HepG2 (cell line): ENCODE measurements around the gene C5orf34. TPM values are rescaled to one million over a fixed set of nuclear protein-coding genes. Genes with fewer than 3 reads are reported as not detected.

Source experiments
- ADNP ChIP-seq: sonication (generic); formaldehyde crosslinking; IDR thresholded peaks from 2 replicates; pipeline ENCODE4 v1.4.0; 2020; ENCODE audit warnings: missing genetic modification reagents
- CSRNP2 ChIP-seq: sonication (generic); formaldehyde crosslinking; conservative IDR thresholded peaks from 2 replicates; pipeline ENCODE4 v1.8.0; 2022; ENCODE audit warnings: low read depth, missing genetic modification reagents
- FOXK1 ChIP-seq: sonication (generic); formaldehyde crosslinking; IDR thresholded peaks from 2 replicates; pipeline ENCODE4 v1.4.0; 2020; ENCODE audit warnings: low read depth, missing genetic modification reagents, borderline replicate concordance
- HOXA9 ChIP-seq: sonication (generic); formaldehyde crosslinking; IDR thresholded peaks from 2 replicates; pipeline ENCODE4 v1.8.1; 2022; ENCODE audit warnings: missing genetic modification reagents, mild to moderate bottlenecking, moderate library complexity, borderline replicate concordance
- MED1 ChIP-seq: sonication (generic); formaldehyde crosslinking; IDR thresholded peaks from 2 replicates; pipeline ENCODE4 v1.4.0; 2020; ENCODE audit warnings: missing genetic modification reagents
- MEF2D ChIP-seq: sonication (generic); formaldehyde crosslinking; IDR thresholded peaks from 2 replicates; pipeline ENCODE4 v1.5.1; 2020; ENCODE audit warnings: mild to moderate bottlenecking, missing genetic modification reagents
- MYNN ChIP-seq: sonication (generic); formaldehyde crosslinking; IDR thresholded peaks from 2 replicates; pipeline ENCODE4 v1.4.0; 2020; ENCODE audit warnings: mild to moderate bottlenecking, low read depth, missing genetic modification reagents
- NFE2 ChIP-seq: sonication (generic); formaldehyde crosslinking; IDR thresholded peaks from 2 replicates; pipeline ENCODE4 v1.4.0; 2020; ENCODE audit warnings: missing genetic modification reagents
- ZBTB40 ChIP-seq, 2 experiments: fragments of 450-650 bp in 1 of 2; sonication (generic) in 1 of 2; formaldehyde crosslinking in 1 of 2; IDR thresholded peaks; 2 replicates each; pipeline versions ENCODE4 v1.6.1 to v1.8.0; 2016 to 2022; ENCODE audit warnings: antibody characterized with exemption in 1 of 2, mild to moderate bottlenecking in 1 of 2, missing genetic modification reagents in 1 of 2
- ZNF207 ChIP-seq: fragments of 450-650 bp; IDR thresholded peaks from 2 replicates; pipeline ENCODE4 v1.6.1; 2016; ENCODE audit warnings: antibody characterized with exemption, borderline replicate concordance
- ZNF34 ChIP-seq: sonication (generic); formaldehyde crosslinking; IDR thresholded peaks from 2 replicates; pipeline ENCODE4 v1.4.0; 2020; ENCODE audit warnings: mild to moderate bottlenecking, missing genetic modification reagents, borderline replicate concordance
- ZNF451 ChIP-seq: sonication (generic); formaldehyde crosslinking; IDR thresholded peaks from 2 replicates; pipeline ENCODE4 v1.5.0; 2020; ENCODE audit warnings: mild to moderate bottlenecking, missing genetic modification reagents
- ZNF564 ChIP-seq: sonication (generic); formaldehyde crosslinking; IDR thresholded peaks from 2 replicates; pipeline ENCODE4 v1.8.1; 2023; ENCODE audit warnings: mild to moderate bottlenecking, missing genetic modification reagents
- ZNF878 ChIP-seq: sonication (generic); formaldehyde crosslinking; IDR thresholded peaks from 2 replicates; pipeline ENCODE4 v1.8.1; 2023; ENCODE audit warnings: mild to moderate bottlenecking, missing genetic modification reagents, moderate library complexity
- ZSCAN9 ChIP-seq: IDR thresholded peaks from 2 replicates; pipeline ENCODE4 v1.6.1; 2016; ENCODE audit warnings: borderline replicate concordance
- polyA plus RNA-seq, 8 experiments: library from polyadenylated mRNA; depleted of rRNA in 3 of 8; stranded (reverse) in 7 of 8; unstranded in 1 of 8; fragments of >200 nt; fragmentation: Illumina TruSeq in 4 of 8; extraction: Trizol in 4 of 8; gene quantifications; 2 replicates each; pipeline versions ENCODE4 v1.2.1 to v1.2.3, GENCODE V29; 2011 to 2016; ENCODE audit warnings: low read depth in 4 of 8, missing spikeins in 1 of 8, mixed read lengths in 1 of 8; ENCODE audit not compliant: insufficient read depth in 1 of 8
- total RNA-seq, 5 experiments: library from RNA; depleted of rRNA; stranded (reverse); fragments of >200 nt; fragmentation: Illumina TruSeq; extraction: Trizol; gene quantifications; 2 replicates each; pipeline ENCODE4 v1.2.3, GENCODE V29; 2016; ENCODE audit warnings: low read depth in 1 of 5
- TF ChIP-seq, protein P1 (sequence below): sonication (generic); formaldehyde crosslinking; IDR thresholded peaks from 2 replicates; pipeline ENCODE4 v1.8.1; 2023; ENCODE audit warnings: missing genetic modification reagents, mild to moderate bottlenecking, borderline replicate concordance
- TF ChIP-seq, protein P2 (sequence below): IDR thresholded peaks from 2 replicates; pipeline ENCODE4 v1.6.1; 2016; ENCODE audit warnings: mild to moderate bottlenecking, missing biosample characterization, missing genetic modification reagents

The C5orf34 gene
- total and polyA plus RNA-seq, 2 of the 13 experiments (the other 11 are each of a cell fraction or from before 2014, with no cell fraction given), result 3.2 to 6.4 TPM

DNA sequence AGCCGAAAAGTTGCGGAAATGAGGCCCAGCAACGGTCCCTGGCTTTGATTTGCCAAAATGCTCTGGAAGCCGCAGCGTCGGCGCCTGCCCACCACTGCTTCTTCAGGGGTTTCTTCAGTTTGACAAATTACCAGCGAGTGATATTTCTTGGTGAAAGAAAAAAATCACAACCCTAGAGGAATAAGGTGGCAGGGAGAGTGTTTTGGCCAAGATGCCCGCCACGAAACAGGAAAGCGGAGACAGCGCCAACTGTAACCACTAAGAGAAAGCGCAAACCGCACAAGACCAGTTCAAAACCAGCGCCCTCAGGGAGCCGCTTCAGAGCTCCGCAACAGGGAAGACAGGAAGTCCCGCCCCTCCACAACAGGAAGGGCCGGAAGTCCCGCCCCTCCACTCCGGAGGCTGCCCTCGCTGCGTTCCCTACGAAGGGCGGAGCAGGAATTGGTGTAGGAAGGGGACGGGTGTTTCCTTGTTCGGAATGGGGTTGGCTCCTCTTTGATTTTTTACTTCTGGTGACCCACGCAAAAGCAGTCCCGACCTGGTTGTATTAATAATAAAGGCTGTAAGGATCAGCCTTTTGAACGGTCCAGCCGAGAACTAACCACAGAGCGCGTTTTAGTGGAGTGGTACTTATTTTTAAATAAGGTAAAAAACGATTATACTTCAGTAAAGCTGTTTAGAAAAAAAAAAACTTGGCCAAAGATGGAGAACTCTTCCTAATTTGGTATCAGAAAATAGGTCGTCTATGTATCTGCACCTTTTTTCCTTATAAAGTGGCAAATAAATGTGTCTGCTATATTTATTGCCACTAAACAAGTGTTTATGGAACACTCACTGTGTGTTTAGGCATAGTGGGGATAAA, at the start of gene C5orf34 (continued):
- TF ChIP-seq ZBTB40 (IDR thresholded peaks at IDR 0.05) (peak; percentile 85), ZBTB40 (CRISPR knock-in tag; IDR thresholded peaks at IDR 0.05) (0 out of 2 replicates have a peak, but pooled peaks have one; percentile 41), MYNN (CRISPR knock-in tag) (no peak), ZNF34 (CRISPR knock-in tag) (peak; percentile 77; the same call in 1 of the 2 replicates), ZSCAN9 (CRISPR knock-in tag) (0 out of 2 replicates have a peak, but pooled peaks have one; percentile 34), CSRNP2 (CRISPR knock-in tag) (no peak), ZNF451 (CRISPR knock-in tag) (no peak), MED1 (CRISPR knock-in tag) (peak; percentile 46), ZNF878 (CRISPR knock-in tag) (peak; percentile 67; the same call in 1 of the 2 replicates), ADNP (no peak), ZNF207 (no peak), NFE2 (CRISPR knock-in tag) (no peak), MEF2D (CRISPR knock-in tag) (no peak), ZNF564 (no peak), FOXK1 (CRISPR knock-in tag) (peak; percentile 86; the same call in 1 of the 2 replicates), HOXA9 (CRISPR knock-in tag) (no peak)
- TF ChIP-seq, protein P1, sequence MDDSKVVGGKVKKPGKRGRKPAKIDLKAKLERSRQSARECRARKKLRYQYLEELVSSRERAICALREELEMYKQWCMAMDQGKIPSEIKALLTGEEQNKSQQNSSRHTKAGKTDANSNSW (CRISPR knock-in tag), result no peak
- TF ChIP-seq, protein P2, sequence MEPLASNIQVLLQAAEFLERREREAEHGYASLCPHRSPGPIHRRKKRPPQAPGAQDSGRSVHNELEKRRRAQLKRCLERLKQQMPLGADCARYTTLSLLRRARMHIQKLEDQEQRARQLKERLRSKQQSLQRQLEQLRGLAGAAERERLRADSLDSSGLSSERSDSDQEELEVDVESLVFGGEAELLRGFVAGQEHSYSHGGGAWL (CRISPR knock-in tag), result peak; percentile 51; the same call in 1 of the 2 replicates
